Heart right ventricle (tissue), 16 donors: ENCODE data around the gene UTF1. TPM values are rescaled to one million over a fixed set of nuclear protein-coding genes. Genes with fewer than 3 reads are reported as not detected.

ENCODE experiments used
- ATAC-seq, 8 donors: fragments of 200-7000 bp; cut with Tn5 transposase; one replicate each; pipeline ENCODE4 v1.9.1; 2020; ENCODE audit warnings: mild to moderate bottlenecking in 8 of 8, moderate library complexity in 8 of 8, moderate number of reproducible peaks in 1 of 8
- DNase-seq, 2 donors: peaks; one replicate each; pipeline ENCODE4 v3.0.0-alpha.2; 2020
- H3K27ac ChIP-seq, 10 donors: fragments of 200-600 bp; sonication (generic) in 2 of 10; one replicate each; pipeline versions ENCODE4 v1.5.0 to v1.8.0; 2020 to 2022; ENCODE audit warnings: mild to moderate bottlenecking in 3 of 10
- H3K27me3 ChIP-seq, 7 donors: fragments of 200-600 bp; one replicate each; pipeline ENCODE4 v1.8.0; 2021 to 2022; ENCODE audit warnings: mild to moderate bottlenecking in 2 of 7
- H3K36me3 ChIP-seq, 9 donors: fragments of 200-600 bp; sonication (generic) in 1 of 9; one replicate each; pipeline versions ENCODE4 v1.5.0 to v1.8.0; 2020 to 2022; ENCODE audit warnings: mild to moderate bottlenecking in 2 of 9
- H3K4me1 ChIP-seq, 9 donors: fragments of 200-600 bp; sonication (generic) in 1 of 9; one replicate each; pipeline versions ENCODE4 v1.5.0 to v1.8.0; 2020 to 2022; ENCODE audit warnings: mild to moderate bottlenecking in 4 of 9
- H3K4me3 ChIP-seq, 10 donors: fragments of 200-600 bp; sonication (generic) in 2 of 10; one replicate each; pipeline versions ENCODE4 v1.5.0 to v1.8.0; 2020 to 2022; ENCODE audit warnings: mild to moderate bottlenecking in 7 of 10, moderate library complexity in 2 of 10
- H3K9me3 ChIP-seq, 11 donors: fragments of 200-600 bp in 10 of 11; sonication (generic) in 2 of 11; one replicate each; pipeline versions ENCODE4 v1.5.0 to v1.8.0; 2013 to 2022; ENCODE audit warnings: mild to moderate bottlenecking in 2 of 11, control low read depth in 1 of 11, moderate library complexity in 1 of 11
- CTCF ChIP-seq, 9 donors: fragments of 200-600 bp; sonication (generic) in 2 of 9; IDR thresholded peaks; one replicate each; pipeline versions ENCODE4 v1.5.0 to v1.8.0; 2021 to 2022; ENCODE audit warnings: antibody characterized with exemption in 9 of 9, mild to moderate bottlenecking in 5 of 9, moderate library complexity in 1 of 9
- WGBS, 2 donors: extraction: QIAGEN DNeasy Blood & Tissue Kit; methylation state at CpG; one replicate each; pipeline ENCODE4 v1.1.7; 2013; ENCODE audit warnings: inconsistent platforms in 1 of 2; 5-methylcytosine and 5-hydroxymethylcytosine counted together
- intact Hi-C, 10 donors: fragments of 100-400 bp; cut with DNase I; formaldehyde crosslinking; loops; one replicate each; pipeline versions ENCODE4 v1.11.1 to v1.14.2; 2022
- polyA plus RNA-seq, 2 donors: library from polyadenylated mRNA; stranded (reverse); fragments of 200-250 nt; gene quantifications; one replicate each; pipeline ENCODE4 v1.2.3, GENCODE V29; 2013
- total RNA-seq, 10 donors: library from RNA; stranded (reverse); fragmentation: NEBNext Ultra II Directional in 3 of 10; extraction: Animal tissue kit (Norgen Biotek cat#: 25700) in 3 of 10; gene quantifications; one replicate each; pipeline versions ENCODE4 v1.2.1 to v1.2.4, GENCODE V29; 2021 to 2023
- donor health status: Arrhythmogenic right ventricular cardiomyopathy.
- donor health status: ischemic (EF 13 %, LVEDD 7.1; RV severe dilation, severe dysfunction).
- donor health status: healthy with polysubstance abuse.
- donor health status: DM: no; HTN: yes; CAD: no.
- donor health status: DM: no; HTN: no; CAD: no.
- donor health status: ischemic (EF 25% LVEDD 6.9; RV normal size, moderate dysfunction).
- donor health status: ischemic (EF 25% LVEDD 5.7; RV mildly dilated, moderate dysfunction).
- donor health status: healthy.
- donor health status: DM: yes; HTN: yes; CAD: no.
- donor health status: Ischemic cardiomyopathy.
- donor health status: ischemic (EF 35%, LVEDD 5.7; RV mildly dilated, moderate dysfunction).
- donor health status: nonischemic (EF 11% LVEDD 7.7; RV severe dilation, severe dysfunction).
- donor health status: DM: yes; HTN: yes; CAD: no.
- donor health status: PGD.
- donor health status: ischemic (EF 29% LVEDD 5.4; RV normal size, mild dysfunction).
- donor health status: nonischemic (EF 23%, LVEDD 6.1; RV moderate dilation, normal function).

Gene UTF1
- total and polyA plus RNA-seq, 12 donors, result not detected

GRCh38 chr10:133235265-133235855 lies 5.3 kb downstream of the UTF1 start:
- no peak for DNase-seq
- peak; percentile 27 to 63 (median 38) for ATAC-seq
- H3K9me3 ChIP-seq, result no peaks in the 10 kb centered on the region
- TF ChIP-seq CTCF (IDR thresholded peaks at IDR 0.05), result no peak
- WGBS, 2 donors, result 4% methylated on average over 39 to 48 of the region's 48 CpGs
- H3K36me3 ChIP-seq, result no peaks in the 10 kb centered on the region
- H3K4me3 ChIP-seq, result peak overlapping the region in 6 of 10 donors; percentile 5 to 51 (median 29)
- intact Hi-C loops, result no loop called here
- peak overlapping the region in 4 of 10 donors; percentile 9 to 85 (median 22) for H3K27ac ChIP-seq
- H3K27me3 ChIP-seq, result peaks cover 37 to 97% (median 92%) of the 10 kb centered on the region in 7 donors
- peaks cover 0 to 26% (median 22%) of the 10 kb centered on the region in 9 donors for H3K4me1 ChIP-seq

GRCh38 chr10:133235932-133236331 lies 5.9 kb downstream of the UTF1 start:
- Histone ChIP-seq H3K36me3 (no peaks in the 10 kb centered on the region), H3K27me3 (peaks cover 34 to 96% (median 91%) of the 10 kb centered on the region in 7 donors), H3K9me3 (no peaks in the 10 kb centered on the region), H3K27ac (peak overlapping the region in 5 of 10 donors; percentile 9 to 85 (median 36)), H3K4me1 (peaks cover 0 to 29% (median 22%) of the 10 kb centered on the region in 9 donors), H3K4me3 (peak overlapping the region in 8 of 10 donors; percentile 1 to 51 (median 30))
- WGBS, 2 donors, result 1 to 3% methylated on average over 18 of the region's 18 CpGs
- ATAC-seq, result peak in 7 of 8 donors; percentile 5 to 67 (median 34)
- DNase-seq, result no peak
- no peak for TF ChIP-seq CTCF (IDR thresholded peaks at IDR 0.05)
- intact Hi-C loops, result no loop called here

- H3K4me3 ChIP-seq, result peak overlapping the region in 8 of 10 donors; percentile 1 to 51 (median 30)
- 1% methylated on average over 103 of the region's 103 CpGs for WGBS, 2 donors
- no peaks in the 10 kb centered on the region for H3K9me3 ChIP-seq
- H3K36me3 ChIP-seq, result no peaks in the 10 kb centered on the region
- peak in 3 of 8 donors; percentile 5 to 35 (median 23) for ATAC-seq
- no peak for DNase-seq
- H3K27me3 ChIP-seq, result peaks cover 34 to 96% (median 92%) of the 10 kb centered on the region in 7 donors
- no peak for TF ChIP-seq CTCF (IDR thresholded peaks at IDR 0.05)
- peaks cover 0 to 33% (median 22%) of the 10 kb centered on the region in 9 donors for H3K4me1 ChIP-seq
- H3K27ac ChIP-seq, result peak overlapping the region in 4 of 10 donors; percentile 29 to 85 (median 36)
- intact Hi-C loops, result no loop called here
These were observed 6.6 kb downstream of the UTF1 start for GRCh38 chr10:133236401-133237240.

- TF ChIP-seq CTCF (IDR thresholded peaks at IDR 0.05), result no peak
- ATAC-seq, result peak in 1 of 8 donors; percentile 12
- 1 to 3% methylated on average over 32 of the region's 32 CpGs for WGBS, 2 donors
- Histone ChIP-seq H3K9me3 (no peaks in the 10 kb centered on the region), H3K27me3 (peaks cover 34 to 96% (median 92%) of the 10 kb centered on the region in 7 donors), H3K36me3 (no peaks in the 10 kb centered on the region), H3K27ac (no peak overlapping the region), H3K4me3 (peak overlapping the region in 6 of 10 donors; percentile 22 to 51 (median 32)), H3K4me1 (peaks cover 0 to 36% (median 22%) of the 10 kb centered on the region in 9 donors)
- DNase-seq, result no peak
- intact Hi-C loops, result no loop called here
These were observed 7.2 kb downstream of the UTF1 start for GRCh38 chr10:133237241-133237587.
